HepG2 (cell line): ENCODE results near the gene DOCK3. TPM values are rescaled to one million over a fixed set of nuclear protein-coding genes. Genes with fewer than 3 reads are reported as not detected.
A peak's percentile ranks its signal among the peaks of the same experiment; 100 is the strongest.

Source experiments
- DNMT1 ChIP-seq: sonication (generic); formaldehyde crosslinking; IDR thresholded peaks from 2 replicates; pipeline ENCODE4 v1.5.1; 2020; ENCODE audit warnings: mild to moderate bottlenecking, missing genetic modification reagents
- DNMT3B ChIP-seq: conservative IDR thresholded peaks from 2 replicates; pipeline ENCODE4 v1.6.1; 2016; ENCODE audit warnings: missing biosample characterization, control low read depth
- DZIP1 ChIP-seq: sonication (generic); formaldehyde crosslinking; IDR thresholded peaks from 2 replicates; pipeline ENCODE4 v1.5.0; 2020; ENCODE audit warnings: mild to moderate bottlenecking, missing genetic modification reagents
- GATA4 ChIP-seq: sonication (generic); IDR thresholded peaks from 2 replicates; pipeline ENCODE4 v1.6.1; 2016; ENCODE audit warnings: antibody characterized with exemption, low read depth, borderline replicate concordance
- HNRNPL ChIP-seq: fragments of 200-400 bp; formaldehyde crosslinking; IDR thresholded peaks from 2 replicates; pipeline ENCODE4 v1.6.1; 2017; ENCODE audit warnings: mild to moderate bottlenecking, low read depth, low read length
- JUND ChIP-seq: sonication (generic); formaldehyde crosslinking; IDR thresholded peaks from 2 replicates; pipeline ENCODE4 v1.8.0; 2022; ENCODE audit warnings: mild to moderate bottlenecking, missing genetic modification reagents
- KLF15 ChIP-seq: sonication (generic); formaldehyde crosslinking; IDR thresholded peaks from 2 replicates; pipeline ENCODE4 v1.8.1; 2023; ENCODE audit warnings: borderline replicate concordance, mild to moderate bottlenecking, inconsistent platforms, missing genetic modification reagents, mixed read lengths
- MTF1 ChIP-seq: sonication (generic); formaldehyde crosslinking; IDR thresholded peaks from 2 replicates; pipeline ENCODE4 v1.5.0; 2020; ENCODE audit warnings: missing genetic modification reagents
- RERE ChIP-seq: IDR thresholded peaks from 2 replicates; pipeline ENCODE4 v1.6.1; 2016; ENCODE audit warnings: low read depth, missing genetic modification reagents, missing compliant biosample characterization
- SKIL ChIP-seq: sonication (generic); formaldehyde crosslinking; IDR thresholded peaks from 2 replicates; pipeline ENCODE4 v1.8.0; 2022; ENCODE audit warnings: missing genetic modification reagents, mild to moderate bottlenecking, moderate library complexity, borderline replicate concordance
- THYN1 ChIP-seq: sonication (generic); formaldehyde crosslinking; IDR thresholded peaks from 2 replicates; pipeline ENCODE4 v1.8.1; 2023; ENCODE audit warnings: low read depth, mild to moderate bottlenecking, moderate library complexity, missing genetic modification reagents, borderline replicate concordance
- ZFYVE20 ChIP-seq: sonication (generic); formaldehyde crosslinking; IDR thresholded peaks from 2 replicates; pipeline ENCODE4 v1.8.0; 2023; ENCODE audit warnings: low read depth, mild to moderate bottlenecking, moderate library complexity, missing genetic modification reagents, borderline replicate concordance
- ZNF124 ChIP-seq: sonication (generic); formaldehyde crosslinking; IDR thresholded peaks from 2 replicates; pipeline ENCODE4 v1.4.0; 2020; ENCODE audit warnings: missing genetic modification reagents
- ZNF207 ChIP-seq: fragments of 450-650 bp; IDR thresholded peaks from 2 replicates; pipeline ENCODE4 v1.6.1; 2016; ENCODE audit warnings: antibody characterized with exemption, borderline replicate concordance
- ZNF468 ChIP-seq: sonication (generic); formaldehyde crosslinking; IDR thresholded peaks from 2 replicates; pipeline ENCODE4 v1.8.0; 2022; ENCODE audit warnings: mild to moderate bottlenecking, moderate library complexity, missing genetic modification reagents
- ZNF597 ChIP-seq: sonication (generic); formaldehyde crosslinking; IDR thresholded peaks from 2 replicates; pipeline ENCODE4 v1.5.0; 2020; ENCODE audit warnings: missing genetic modification reagents
- ZNF644 ChIP-seq: IDR thresholded peaks from 2 replicates; pipeline ENCODE4 v1.6.1; 2016; ENCODE audit warnings: low read depth
- ZNF777 ChIP-seq: sonication (generic); formaldehyde crosslinking; IDR thresholded peaks from 2 replicates; pipeline ENCODE4 v1.4.0; 2020; ENCODE audit warnings: missing genetic modification reagents
- polyA plus RNA-seq, 8 experiments: library from polyadenylated mRNA; depleted of rRNA in 3 of 8; stranded (reverse) in 7 of 8; unstranded in 1 of 8; fragments of >200 nt; fragmentation: Illumina TruSeq in 4 of 8; extraction: Trizol in 4 of 8; gene quantifications; 2 replicates each; pipeline versions ENCODE4 v1.2.1 to v1.2.3, GENCODE V29; 2011 to 2016; ENCODE audit warnings: low read depth in 4 of 8, missing spikeins in 1 of 8, mixed read lengths in 1 of 8; ENCODE audit not compliant: insufficient read depth in 1 of 8
- total RNA-seq, 5 experiments: library from RNA; depleted of rRNA; stranded (reverse); fragments of >200 nt; fragmentation: Illumina TruSeq; extraction: Trizol; gene quantifications; 2 replicates each; pipeline ENCODE4 v1.2.3, GENCODE V29; 2016; ENCODE audit warnings: low read depth in 1 of 5

Gene DOCK3
- total and polyA plus RNA-seq, 2 of the 13 experiments (the other 11 are each of a cell fraction or from before 2014, with no cell fraction given): not detected

- TF ChIP-seq RERE (CRISPR knock-in tag): no peak
- TF ChIP-seq ZNF644 (CRISPR knock-in tag): no peak
- peak; percentile 23; the same call in 1 of the 2 replicates for TF ChIP-seq DNMT1 (CRISPR knock-in tag)
- no peak for TF ChIP-seq ZNF777
- no peak for TF ChIP-seq ZNF597 (CRISPR knock-in tag)
- no peak for TF ChIP-seq ZNF124 (CRISPR knock-in tag)
- peak; percentile 87 for TF ChIP-seq ZNF468 (CRISPR knock-in tag)
- no peak; the same call in 1 of the 2 replicates for TF ChIP-seq SKIL (CRISPR knock-in tag)
- TF ChIP-seq KLF15 (CRISPR knock-in tag): no peak
- TF ChIP-seq MTF1 (CRISPR knock-in tag): no peak
- 0 out of 2 replicates have a peak, but pooled peaks have one; percentile 23 for TF ChIP-seq HNRNPL
- TF ChIP-seq DZIP1 (CRISPR knock-in tag): 0 out of 2 replicates have a peak, but pooled peaks have one; percentile 34
- TF ChIP-seq ZNF207: no peak
- TF ChIP-seq THYN1 (CRISPR knock-in tag): no peak
- no peak for TF ChIP-seq ZFYVE20 (CRISPR knock-in tag)
- no peak for TF ChIP-seq GATA4
- no peak for TF ChIP-seq JUND (CRISPR knock-in tag)
- TF ChIP-seq DNMT3B: no peak
These were observed 717.0 kb downstream of the DOCK3 start (continued) for GRCh38 chr3:51391566-51392354.
